HEK293T (cell line): Measurements from ENCODE around the gene SCYL2.

Experiments used
- CTCF ChIA-PET: fragments of 350-600 bp; formaldehyde crosslinking; extraction: SDS; loops from one replicate; lab custom pipeline; 2021; ENCODE audit warnings: antibody characterized with exemption, inconsistent platforms; lab: Yijun Ruan, JAX
- POLR2A ChIA-PET: fragments of 350-600 bp; formaldehyde crosslinking; extraction: SDS; loops from one replicate; lab custom pipeline; 2020; ENCODE audit warnings: antibody characterized with exemption, inconsistent platforms; lab: Yijun Ruan, JAX
- DNase-seq: peaks from one replicate; pipeline ENCODE4 v3.0.0; 2012; ENCODE audit warnings: mixed read lengths; ENCODE audit errors: extremely low spot score
- ARNT ChIP-seq: fragments of 450-650 bp; IDR thresholded peaks from 2 replicates; pipeline ENCODE4 v1.6.1; 2017; ENCODE audit warnings: mild to moderate bottlenecking
- BHLHE40 ChIP-seq: fragments of 450-650 bp; IDR thresholded peaks from 2 replicates; pipeline ENCODE4 v1.6.1; 2016; ENCODE audit warnings: mild to moderate bottlenecking, moderate library complexity, borderline replicate concordance
- CTBP1 ChIP-seq: fragments of 450-650 bp; IDR thresholded peaks from 2 replicates; pipeline ENCODE4 v1.6.1; 2016; ENCODE audit warnings: borderline replicate concordance
- ELF4 ChIP-seq: fragments of 450-650 bp; IDR thresholded peaks from 2 replicates; pipeline ENCODE4 v1.6.1; 2017; ENCODE audit warnings: antibody characterized with exemption
- FOXA1 ChIP-seq: fragments of 450-650 bp; IDR thresholded peaks from 2 replicates; pipeline ENCODE4 v1.6.1; 2016; ENCODE audit warnings: mild to moderate bottlenecking
- FOXK2 ChIP-seq: fragments of 450-650 bp; IDR thresholded peaks from 2 replicates; pipeline ENCODE4 v1.6.1; 2016; ENCODE audit warnings: mild to moderate bottlenecking
- FOXM1 ChIP-seq: fragments of 450-650 bp; IDR thresholded peaks from 2 replicates; pipeline ENCODE4 v1.6.1; 2017; ENCODE audit warnings: mild to moderate bottlenecking, borderline replicate concordance
- HDGF ChIP-seq: fragments of 450-650 bp; IDR thresholded peaks from 2 replicates; pipeline ENCODE4 v1.6.1; 2017; ENCODE audit warnings: antibody characterized with exemption, borderline replicate concordance
- L3MBTL2 ChIP-seq: fragments of 450-650 bp; conservative IDR thresholded peaks from 2 replicates; pipeline ENCODE4 v1.6.1; 2016; ENCODE audit warnings: mild to moderate bottlenecking
- LEF1 ChIP-seq: fragments of 450-650 bp; IDR thresholded peaks from 2 replicates; pipeline ENCODE4 v1.6.1; 2017; ENCODE audit warnings: mild to moderate bottlenecking, borderline replicate concordance
- NFRKB ChIP-seq: fragments of 450-650 bp; IDR thresholded peaks from 2 replicates; pipeline ENCODE4 v1.6.1; 2016; ENCODE audit warnings: mild to moderate bottlenecking, moderate library complexity
- PKNOX1 ChIP-seq: fragments of 450-650 bp; IDR thresholded peaks from 2 replicates; pipeline ENCODE4 v1.6.1; 2016
- SP1 ChIP-seq: fragments of 450-650 bp; IDR thresholded peaks from 2 replicates; pipeline ENCODE4 v1.6.1; 2017
- SUZ12 ChIP-seq: fragments of 450-650 bp; IDR thresholded peaks from 2 replicates; pipeline ENCODE4 v1.6.1; 2016; ENCODE audit warnings: mild to moderate bottlenecking
- TARDBP ChIP-seq: fragments of 450-650 bp; IDR thresholded peaks from 2 replicates; pipeline ENCODE4 v1.6.1; 2016
- ZNF384 ChIP-seq: fragments of 450-650 bp; IDR thresholded peaks from 2 replicates; pipeline ENCODE4 v1.6.1; 2016

Gene SCYL2

GRCh38 chr12:100368066-100368465 is 101.1 kb downstream of the SCYL2 start:
- TF ChIP-seq BHLHE40 (no peak), SP1 (no peak), L3MBTL2 (no peak), ELF4 (no peak), HDGF (no peak), ZNF384 (no peak), FOXA1 (no peak), SUZ12 (no peak), FOXK2 (no peak), ARNT (no peak), CTBP1 (no peak), PKNOX1 (no peak), TARDBP (no peak), NFRKB (no peak), FOXM1 (no peak), LEF1 (no peak)
- no peak for DNase-seq
- ChIA-PET POLR2A (no interaction called here), CTCF (interaction anchor here (0.7 kb wide), 1 partner anchor 37 kb away, joined by 3 read pairs; no protein-coding TSS in a partner anchor)

- DNase-seq = no peak
- ChIA-PET CTCF (interaction anchor here (0.6 to 0.7 kb wide), 2 partner anchors 33 to 1538 kb away, joined by 3 read pairs; no protein-coding TSS in a partner anchor), POLR2A (no interaction called here)
- no peak for TF ChIP-seq PKNOX1
- no peak for TF ChIP-seq ELF4
- TF ChIP-seq TARDBP = no peak
- TF ChIP-seq BHLHE40 = no peak
- no peak for TF ChIP-seq FOXK2
- no peak for TF ChIP-seq FOXA1
- TF ChIP-seq SP1 = no peak
- no peak for TF ChIP-seq HDGF
- no peak for TF ChIP-seq ZNF384
- no peak for TF ChIP-seq NFRKB
These were observed 104.2 kb downstream of the SCYL2 start for GRCh38 chr12:100371146-100371545.

- DNase-seq = peak; percentile 18
- POLR2A ChIA-PET = no interaction called here
- CTCF ChIA-PET = no interaction called here
- TF ChIP-seq L3MBTL2 = no peak
- no peak for TF ChIP-seq ZNF384
- TF ChIP-seq PKNOX1 = no peak
- TF ChIP-seq NFRKB = no peak
- no peak for TF ChIP-seq SP1
- TF ChIP-seq SUZ12 = no peak
- no peak for TF ChIP-seq ARNT
These were observed 106.1 kb downstream of the SCYL2 start for GRCh38 chr12:100372853-100373640.

GRCh38 chr12:100375038-100375735 is 108.2 kb downstream of the SCYL2 start:
- no peak for DNase-seq
- ChIA-PET POLR2A (interaction anchor here (0.6 kb wide), 1 partner anchor 11 kb away, joined by 3 read pairs; no protein-coding TSS in a partner anchor), CTCF (interaction anchor here (0.6 kb wide), 1 partner anchor 1047 kb away, joined by 4 read pairs; no protein-coding TSS in a partner anchor)
- TF ChIP-seq ARNT (no peak), SP1 (no peak), ZNF384 (no peak), BHLHE40 (no peak), LEF1 (no peak), FOXK2 (no peak), SUZ12 (no peak), CTBP1 (no peak)

- POLR2A ChIA-PET = no interaction called here
- CTCF ChIA-PET = interaction anchor here (1.8 kb wide), 1 partner anchor 29 kb away, joined by 5 read pairs; no protein-coding TSS in a partner anchor
- DNase-seq = no peak
- TF ChIP-seq ARNT (no peak), L3MBTL2 (no peak), TARDBP (no peak), CTBP1 (no peak), SP1 (no peak), ELF4 (no peak), BHLHE40 (no peak)
These were observed 109.2 kb downstream of the SCYL2 start for GRCh38 chr12:100376161-100376560.

- ChIA-PET POLR2A (no interaction called here), CTCF (no interaction called here)
- TF ChIP-seq FOXK2 (no peak), FOXA1 (no peak), SUZ12 (no peak), L3MBTL2 (no peak), ELF4 (no peak), HDGF (no peak), ARNT (no peak), ZNF384 (no peak), TARDBP (no peak)
- no peak for DNase-seq
These were observed 114.4 kb downstream of the SCYL2 start for GRCh38 chr12:100381379-100381778.
